ENCODE results near the gene PTCHD1.

- TF ChIP-seq MAX (IDR thresholded peaks at IDR 0.05) (no peak), CTCF (IDR thresholded peaks at IDR 0.05 in 2 of 3, conservative IDR thresholded peaks at IDR 0.05 in 1 of 3; ENCODE audit: borderline replicate concordance in 1 of 3, insufficient read depth in 1 of 3, low read depth in 2 of 3, low read length in 2 of 3) (no peak), ZNF274 (IDR thresholded peaks at IDR 0.05; ENCODE audit: low read depth, low read length) (no peak), ZBTB33 (IDR thresholded peaks at IDR 0.05; ENCODE audit: extremely low read depth, insufficient replicate concordance, low read length) (no peak), YY1 (IDR thresholded peaks at IDR 0.05; ENCODE audit: extremely low read depth, insufficient replicate concordance, low read depth, low read length) (no peak), EZH2phosphoT487 (IDR thresholded peaks at IDR 0.05; ENCODE audit: borderline replicate concordance) (no peak), CBX3 (IDR thresholded peaks at IDR 0.05; ENCODE audit: low read depth) (no peak), POLR2AphosphoS5 (IDR thresholded peaks at IDR 0.05; ENCODE audit: low read depth, low read length) (no peak)
These were observed 10.2 kb downstream of the PTCHD1 start for GRCh38 chrX:23344904-23345271.
